Adrenal gland (tissue), 5 donors: ENCODE data around the gene MACO1.
"Not testable (repeated sequence)": the region's sequence is repeated elsewhere in the genome, so short reads cannot be mapped to it uniquely, and the experiment has no call there.

Experiments used
- CTCF ChIP-seq, 6 experiments: fragments of 450-650 bp in 4 of 6; fragments of 200-600 bp in 2 of 6; sonication (generic) in 1 of 6; IDR thresholded peaks; 1 replicate in 5 of 6; 2 replicates in 1 of 6; pipeline versions ENCODE4 v1.5.1 to v1.8.0; 2016 to 2021; ENCODE audit warnings: antibody characterized with exemption in 6 of 6, mild to moderate bottlenecking in 2 of 6, moderate library complexity in 1 of 6
- POLR2A ChIP-seq, 2 donors: fragments of 450-650 bp; IDR thresholded peaks; one replicate each; pipeline ENCODE4 v1.6.1; 2017; ENCODE audit warnings: antibody characterized with exemption in 2 of 2, mild to moderate bottlenecking in 2 of 2, moderate library complexity in 1 of 2
- donor health status: DM: no; HTN: no; CAD: no.

- TF ChIP-seq CTCF, POLR2A (IDR thresholded peaks at IDR 0.05): not testable (repeated sequence)
Measured at GRCh38 chr1:25405731-25406305, 24.9 kb upstream of the MACO1 start.
